ENCODE results near the gene CDC42.

DNA sequence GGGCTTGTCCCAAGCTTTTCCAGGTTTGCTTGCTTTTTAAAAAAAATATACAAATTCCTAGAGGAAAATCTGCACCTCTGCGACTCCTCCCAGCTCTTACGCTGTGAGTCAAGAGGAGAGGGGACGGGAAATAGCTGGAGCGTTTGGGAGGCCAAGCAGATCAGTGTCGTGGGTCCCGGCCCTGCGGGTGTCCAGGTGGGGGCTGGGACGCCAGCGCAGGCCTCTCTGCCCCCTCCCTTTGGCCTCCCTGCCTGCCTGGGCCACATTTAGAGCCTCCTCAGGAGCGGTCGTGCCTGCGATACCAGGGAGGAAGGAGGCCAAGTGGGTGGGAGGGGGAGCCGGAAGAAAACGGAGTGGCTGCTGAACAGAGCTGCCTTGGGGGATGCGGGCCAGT lies 81.4 kb downstream of the CDC42 start:
- TF ChIP-seq, protein P1, sequence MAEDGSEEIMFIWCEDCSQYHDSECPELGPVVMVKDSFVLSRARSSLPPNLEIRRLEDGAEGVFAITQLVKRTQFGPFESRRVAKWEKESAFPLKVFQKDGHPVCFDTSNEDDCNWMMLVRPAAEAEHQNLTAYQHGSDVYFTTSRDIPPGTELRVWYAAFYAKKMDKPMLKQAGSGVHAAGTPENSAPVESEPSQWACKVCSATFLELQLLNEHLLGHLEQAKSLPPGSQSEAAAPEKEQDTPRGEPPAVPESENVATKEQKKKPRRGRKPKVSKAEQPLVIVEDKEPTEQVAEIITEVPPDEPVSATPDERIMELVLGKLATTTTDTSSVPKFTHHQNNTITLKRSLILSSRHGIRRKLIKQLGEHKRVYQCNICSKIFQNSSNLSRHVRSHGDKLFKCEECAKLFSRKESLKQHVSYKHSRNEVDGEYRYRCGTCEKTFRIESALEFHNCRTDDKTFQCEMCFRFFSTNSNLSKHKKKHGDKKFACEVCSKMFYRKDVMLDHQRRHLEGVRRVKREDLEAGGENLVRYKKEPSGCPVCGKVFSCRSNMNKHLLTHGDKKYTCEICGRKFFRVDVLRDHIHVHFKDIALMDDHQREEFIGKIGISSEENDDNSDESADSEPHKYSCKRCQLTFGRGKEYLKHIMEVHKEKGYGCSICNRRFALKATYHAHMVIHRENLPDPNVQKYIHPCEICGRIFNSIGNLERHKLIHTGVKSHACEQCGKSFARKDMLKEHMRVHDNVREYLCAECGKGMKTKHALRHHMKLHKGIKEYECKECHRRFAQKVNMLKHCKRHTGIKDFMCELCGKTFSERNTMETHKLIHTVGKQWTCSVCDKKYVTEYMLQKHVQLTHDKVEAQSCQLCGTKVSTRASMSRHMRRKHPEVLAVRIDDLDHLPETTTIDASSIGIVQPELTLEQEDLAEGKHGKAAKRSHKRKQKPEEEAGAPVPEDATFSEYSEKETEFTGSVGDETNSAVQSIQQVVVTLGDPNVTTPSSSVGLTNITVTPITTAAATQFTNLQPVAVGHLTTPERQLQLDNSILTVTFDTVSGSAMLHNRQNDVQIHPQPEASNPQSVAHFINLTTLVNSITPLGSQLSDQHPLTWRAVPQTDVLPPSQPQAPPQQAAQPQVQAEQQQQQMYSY (CRISPR knock-in tag; IDR thresholded peaks at IDR 0.05) = no peak
- TF ChIP-seq, protein P2, sequence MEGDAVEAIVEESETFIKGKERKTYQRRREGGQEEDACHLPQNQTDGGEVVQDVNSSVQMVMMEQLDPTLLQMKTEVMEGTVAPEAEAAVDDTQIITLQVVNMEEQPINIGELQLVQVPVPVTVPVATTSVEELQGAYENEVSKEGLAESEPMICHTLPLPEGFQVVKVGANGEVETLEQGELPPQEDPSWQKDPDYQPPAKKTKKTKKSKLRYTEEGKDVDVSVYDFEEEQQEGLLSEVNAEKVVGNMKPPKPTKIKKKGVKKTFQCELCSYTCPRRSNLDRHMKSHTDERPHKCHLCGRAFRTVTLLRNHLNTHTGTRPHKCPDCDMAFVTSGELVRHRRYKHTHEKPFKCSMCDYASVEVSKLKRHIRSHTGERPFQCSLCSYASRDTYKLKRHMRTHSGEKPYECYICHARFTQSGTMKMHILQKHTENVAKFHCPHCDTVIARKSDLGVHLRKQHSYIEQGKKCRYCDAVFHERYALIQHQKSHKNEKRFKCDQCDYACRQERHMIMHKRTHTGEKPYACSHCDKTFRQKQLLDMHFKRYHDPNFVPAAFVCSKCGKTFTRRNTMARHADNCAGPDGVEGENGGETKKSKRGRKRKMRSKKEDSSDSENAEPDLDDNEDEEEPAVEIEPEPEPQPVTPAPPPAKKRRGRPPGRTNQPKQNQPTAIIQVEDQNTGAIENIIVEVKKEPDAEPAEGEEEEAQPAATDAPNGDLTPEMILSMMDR (CRISPR knock-in tag; IDR thresholded peaks at IDR 0.05) = no peak
- TF ChIP-seq, protein P3, sequence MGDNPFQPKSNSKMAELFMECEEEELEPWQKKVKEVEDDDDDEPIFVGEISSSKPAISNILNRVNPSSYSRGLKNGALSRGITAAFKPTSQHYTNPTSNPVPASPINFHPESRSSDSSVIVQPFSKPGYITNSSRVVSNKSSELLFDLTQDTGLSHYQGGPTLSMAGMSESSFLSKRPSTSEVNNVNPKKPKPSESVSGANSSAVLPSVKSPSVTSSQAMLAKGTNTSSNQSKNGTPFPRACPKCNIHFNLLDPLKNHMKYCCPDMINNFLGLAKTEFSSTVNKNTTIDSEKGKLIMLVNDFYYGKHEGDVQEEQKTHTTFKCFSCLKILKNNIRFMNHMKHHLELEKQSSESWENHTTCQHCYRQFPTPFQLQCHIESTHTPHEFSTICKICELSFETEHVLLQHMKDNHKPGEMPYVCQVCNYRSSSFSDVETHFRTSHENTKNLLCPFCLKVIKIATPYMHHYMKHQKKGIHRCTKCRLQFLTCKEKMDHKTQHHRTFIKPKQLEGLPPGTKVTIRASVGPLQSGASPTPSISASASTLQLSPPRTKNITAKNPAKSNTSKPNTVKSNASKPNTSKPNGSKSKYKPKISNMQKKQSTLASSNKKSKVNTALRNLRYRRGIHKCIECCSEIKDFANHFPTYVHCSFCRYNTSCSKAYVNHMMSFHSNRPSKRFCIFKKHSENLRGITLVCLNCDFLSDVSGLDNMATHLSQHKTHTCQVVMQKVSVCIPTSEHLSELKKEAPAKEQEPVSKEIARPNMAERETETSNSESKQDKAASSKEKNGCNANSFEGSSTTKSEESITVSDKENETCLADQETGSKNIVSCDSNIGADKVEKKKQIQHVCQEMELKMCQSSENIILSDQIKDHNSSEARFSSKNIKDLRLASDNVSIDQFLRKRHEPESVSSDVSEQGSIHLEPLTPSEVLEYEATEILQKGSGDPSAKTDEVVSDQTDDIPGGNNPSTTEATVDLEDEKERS (CRISPR knock-in tag; IDR thresholded peaks at IDR 0.05) = no peak
- TF ChIP-seq SAFB2 (CRISPR knock-in tag; IDR thresholded peaks at IDR 0.05; ENCODE audit: borderline replicate concordance, low read depth) = no peak
- TF ChIP-seq, protein P4, sequence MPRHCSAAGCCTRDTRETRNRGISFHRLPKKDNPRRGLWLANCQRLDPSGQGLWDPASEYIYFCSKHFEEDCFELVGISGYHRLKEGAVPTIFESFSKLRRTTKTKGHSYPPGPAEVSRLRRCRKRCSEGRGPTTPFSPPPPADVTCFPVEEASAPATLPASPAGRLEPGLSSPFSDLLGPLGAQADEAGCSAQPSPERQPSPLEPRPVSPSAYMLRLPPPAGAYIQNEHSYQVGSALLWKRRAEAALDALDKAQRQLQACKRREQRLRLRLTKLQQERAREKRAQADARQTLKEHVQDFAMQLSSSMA (CRISPR knock-in tag; IDR thresholded peaks at IDR 0.05) = no peak
- TF ChIP-seq PHB2 (IDR thresholded peaks at IDR 0.05; ENCODE audit: partially characterized antibody) = no peak
- TF ChIP-seq, protein P5, sequence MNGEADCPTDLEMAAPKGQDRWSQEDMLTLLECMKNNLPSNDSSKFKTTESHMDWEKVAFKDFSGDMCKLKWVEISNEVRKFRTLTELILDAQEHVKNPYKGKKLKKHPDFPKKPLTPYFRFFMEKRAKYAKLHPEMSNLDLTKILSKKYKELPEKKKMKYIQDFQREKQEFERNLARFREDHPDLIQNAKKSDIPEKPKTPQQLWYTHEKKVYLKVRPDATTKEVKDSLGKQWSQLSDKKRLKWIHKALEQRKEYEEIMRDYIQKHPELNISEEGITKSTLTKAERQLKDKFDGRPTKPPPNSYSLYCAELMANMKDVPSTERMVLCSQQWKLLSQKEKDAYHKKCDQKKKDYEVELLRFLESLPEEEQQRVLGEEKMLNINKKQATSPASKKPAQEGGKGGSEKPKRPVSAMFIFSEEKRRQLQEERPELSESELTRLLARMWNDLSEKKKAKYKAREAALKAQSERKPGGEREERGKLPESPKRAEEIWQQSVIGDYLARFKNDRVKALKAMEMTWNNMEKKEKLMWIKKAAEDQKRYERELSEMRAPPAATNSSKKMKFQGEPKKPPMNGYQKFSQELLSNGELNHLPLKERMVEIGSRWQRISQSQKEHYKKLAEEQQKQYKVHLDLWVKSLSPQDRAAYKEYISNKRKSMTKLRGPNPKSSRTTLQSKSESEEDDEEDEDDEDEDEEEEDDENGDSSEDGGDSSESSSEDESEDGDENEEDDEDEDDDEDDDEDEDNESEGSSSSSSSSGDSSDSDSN (CRISPR knock-in tag; IDR thresholded peaks at IDR 0.05) = no peak

All from HepG2 (cell line).